Airway epithelial cell (primary cell): ENCODE measurements around the gene TYW5. TPM values are rescaled to one million over a fixed set of nuclear protein-coding genes. Genes with fewer than 3 reads are reported as not detected.

Experiments used
- total RNA-seq: library from RNA; depleted of rRNA; stranded (reverse); fragments of >200 nt; gene quantifications from 2 replicates; pipeline ENCODE4 v1.2.3, GENCODE V29; 2015

TYW5 gene, protein sequence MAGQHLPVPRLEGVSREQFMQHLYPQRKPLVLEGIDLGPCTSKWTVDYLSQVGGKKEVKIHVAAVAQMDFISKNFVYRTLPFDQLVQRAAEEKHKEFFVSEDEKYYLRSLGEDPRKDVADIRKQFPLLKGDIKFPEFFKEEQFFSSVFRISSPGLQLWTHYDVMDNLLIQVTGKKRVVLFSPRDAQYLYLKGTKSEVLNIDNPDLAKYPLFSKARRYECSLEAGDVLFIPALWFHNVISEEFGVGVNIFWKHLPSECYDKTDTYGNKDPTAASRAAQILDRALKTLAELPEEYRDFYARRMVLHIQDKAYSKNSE
- total RNA-seq: 4.6 and 5.5 TPM in 2 replicates

GRCh38 chr2:199955339-199956061 is at the start of gene TYW5, which contains the start of gene MAIP1:
TSS of gene TYW5 (minus strand) at chr2:199955491. CDS start at chr2:199955470, 21 bp downstream.
TSS of gene MAIP1 (plus strand) at chr2:199955582. CDS start at chr2:199955799, 217 bp downstream.

GRCh38 chr2:199911052-199911876 is 44.0 kb downstream of the TYW5 start, which contains the start of gene C2orf69:
TSS of gene C2orf69 (plus strand) at chr2:199911293. CDS start at chr2:199911439, 146 bp downstream.

Other genes with a start within 250 kb of the TYW5 start
- gene FTCDNL1, start 104.3 kb downstream of the TYW5 start, total RNA-seq: 0.09 TPM in 1 of 2 replicates, not detected in the other
- gene C2orf69, start 44.2 kb downstream of the TYW5 start, total RNA-seq: 6.7 and 10.0 TPM in 2 replicates
- gene MAIP1, start 91 bp upstream of the TYW5 start, total RNA-seq: 14.8 and 24.3 TPM in 2 replicates